ENCODE data around the gene MUC6.

MUC6 gene

GRCh38 chr11:1051356-1052132, 15.0 kb upstream of the MUC6 start:
- DNase-seq, result no peak

- peak; percentile 72 for DNase-seq
These were observed 14.2 kb upstream of the MUC6 start for GRCh38 chr11:1050581-1051355.

GRCh38 chr11:1049911-1050580, 13.5 kb upstream of the MUC6 start:
- DNase-seq, result no peak

- DNase-seq, result no peak
These were observed 12.9 kb upstream of the MUC6 start for GRCh38 chr11:1049431-1049891.

- DNase-seq, result no peak
These were observed 12.5 kb upstream of the MUC6 start for GRCh38 chr11:1049071-1049405.

GRCh38 chr11:1048375-1049070, 12.0 kb upstream of the MUC6 start:
- DNase-seq, result no peak

GRCh38 chr11:1047595-1048156, 11.2 kb upstream of the MUC6 start:
- DNase-seq, result no peak

- DNase-seq, result no peak
These were observed 7.6 kb upstream of the MUC6 start for GRCh38 chr11:1044160-1044559.

- DNase-seq, result peak; percentile 16
These were observed 7.1 kb upstream of the MUC6 start for GRCh38 chr11:1043563-1044096.

GRCh38 chr11:1042626-1043562, 6.4 kb upstream of the MUC6 start:
- peak; percentile 7 for DNase-seq

GRCh38 chr11:1041936-1042608, 5.6 kb upstream of the MUC6 start:
- peak; percentile 19 for DNase-seq

GRCh38 chr11:1041471-1041870, 5.0 kb upstream of the MUC6 start:
- DNase-seq, result peak; percentile 6

GRCh38 chr11:1041149-1041467, 4.6 kb upstream of the MUC6 start:
- DNase-seq, result peak; percentile 5

GRCh38 chr11:1040428-1041148, 4.1 kb upstream of the MUC6 start:
- no peak for DNase-seq

GRCh38 chr11:1039481-1040427, 3.2 kb upstream of the MUC6 start:
- DNase-seq, result no peak

GRCh38 chr11:1038921-1039320, 2.4 kb upstream of the MUC6 start:
- no peak for DNase-seq

GRCh38 chr11:1038361-1038760, 1.8 kb upstream of the MUC6 start:
- DNase-seq, result no peak

GRCh38 chr11:1037506-1038055, 1.1 kb upstream of the MUC6 start:
- no peak for DNase-seq

- no peak for DNase-seq
These were observed 413 bp upstream of the MUC6 start for GRCh38 chr11:1036931-1037330.

Data from right hindlimb (tissue), 1 donor.